ENCODE data around the gene ANGPTL4. TPM values are rescaled to one million over a fixed set of nuclear protein-coding genes. Genes with fewer than 3 reads are reported as not detected.
"Not testable (repeated sequence)": the region's sequence is repeated elsewhere in the genome, so short reads cannot be mapped to it uniquely, and the experiment has no call there.

Gene ANGPTL4
- polyA plus RNA-seq, 3 donors from 2014 or later = not detected

DNA sequence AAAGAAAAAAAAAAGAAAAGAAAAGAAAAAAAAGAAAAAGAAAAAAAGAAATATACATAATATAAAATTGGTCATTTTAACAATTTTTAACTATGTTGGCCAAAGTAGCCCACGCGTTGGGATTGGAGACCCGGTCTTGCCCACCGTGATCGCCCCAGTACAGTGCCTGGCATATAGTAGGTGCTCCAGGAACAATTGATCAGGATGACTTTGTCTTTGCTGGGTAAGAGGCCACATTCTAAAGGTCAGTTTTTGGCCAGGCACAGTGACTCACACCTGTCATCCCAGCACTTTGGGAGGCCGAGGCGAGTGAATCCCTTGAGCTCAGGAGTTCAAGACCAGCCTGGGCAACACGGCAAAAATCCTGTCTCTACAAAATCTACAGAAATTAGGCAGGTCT lies 3.8 kb upstream of the ANGPTL4 start:
- no peak for DNase-seq
- Mint-ChIP-seq H3K27me3 (ENCODE audit: low read depth in 3 of 3) (peaks cover 4 to 22% (median 6%) of the 10 kb centered on the region in 3 donors), H3K36me3 (no peaks in the 10 kb centered on the region), H3K27ac (no peak overlapping the region), H3K9me3 (no peaks in the 10 kb centered on the region), H3K4me3 (no peak overlapping the region), H3K4me1 (peaks cover 7 to 12% of the 10 kb centered on the region in 2 donors)

DNA sequence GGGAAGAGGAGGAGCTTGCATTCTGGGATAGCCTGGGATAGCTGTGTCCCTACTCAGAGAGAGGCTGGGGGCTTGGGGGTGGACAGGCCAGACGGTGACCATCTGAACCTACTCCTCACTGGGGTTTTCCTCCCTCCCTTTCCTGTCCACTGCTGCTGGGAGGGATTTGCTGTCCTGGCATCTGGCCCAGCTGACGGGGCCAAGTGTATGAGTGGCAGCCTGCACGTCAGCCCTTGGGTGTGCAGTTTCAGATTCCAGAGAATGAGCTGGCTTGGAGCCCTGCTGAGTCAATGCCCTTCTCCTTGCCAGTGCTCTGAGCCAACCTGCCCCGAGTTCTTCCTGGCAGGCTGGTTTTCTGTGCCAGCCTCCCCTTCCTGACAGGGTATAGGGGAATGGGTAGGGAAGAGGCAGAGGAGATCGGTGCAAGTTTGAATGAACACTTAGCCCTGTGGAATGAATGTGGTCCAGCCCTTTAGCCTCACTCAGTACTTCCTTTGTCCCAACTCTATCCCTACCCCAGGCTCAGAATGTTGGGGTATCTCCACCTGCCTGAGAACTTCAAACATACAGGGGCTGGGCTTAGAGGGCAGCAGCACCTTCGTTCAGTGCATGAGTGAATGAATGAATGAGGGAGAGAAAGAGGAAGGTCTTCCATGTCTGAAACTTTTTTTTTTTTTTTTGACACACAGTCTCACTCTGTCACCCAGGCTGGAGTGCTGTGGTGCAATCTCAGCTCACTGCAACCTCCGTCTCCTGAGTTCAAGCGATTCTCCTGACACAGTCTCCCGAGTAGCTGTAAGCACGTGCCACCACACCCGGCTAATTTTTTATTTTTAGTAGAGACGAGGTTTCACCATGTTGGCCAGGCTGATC lies 1.8 kb upstream of the ANGPTL4 start:
- peak overlapping the region in 1 of 5 donors; percentile 63 for H3K4me3 Mint-ChIP-seq
- no peaks in the 10 kb centered on the region for H3K36me3 Mint-ChIP-seq
- H3K4me1 Mint-ChIP-seq = peaks cover 7% of the 10 kb centered on the region in 2 donors
- H3K9me3 Mint-ChIP-seq = no peaks in the 10 kb centered on the region
- no peak for DNase-seq
- no peak overlapping the region for H3K27ac Mint-ChIP-seq
- H3K27me3 Mint-ChIP-seq (ENCODE audit: low read depth in 3 of 3) = peaks cover 10 to 22% (median 11%) of the 10 kb centered on the region in 3 donors

DNA sequence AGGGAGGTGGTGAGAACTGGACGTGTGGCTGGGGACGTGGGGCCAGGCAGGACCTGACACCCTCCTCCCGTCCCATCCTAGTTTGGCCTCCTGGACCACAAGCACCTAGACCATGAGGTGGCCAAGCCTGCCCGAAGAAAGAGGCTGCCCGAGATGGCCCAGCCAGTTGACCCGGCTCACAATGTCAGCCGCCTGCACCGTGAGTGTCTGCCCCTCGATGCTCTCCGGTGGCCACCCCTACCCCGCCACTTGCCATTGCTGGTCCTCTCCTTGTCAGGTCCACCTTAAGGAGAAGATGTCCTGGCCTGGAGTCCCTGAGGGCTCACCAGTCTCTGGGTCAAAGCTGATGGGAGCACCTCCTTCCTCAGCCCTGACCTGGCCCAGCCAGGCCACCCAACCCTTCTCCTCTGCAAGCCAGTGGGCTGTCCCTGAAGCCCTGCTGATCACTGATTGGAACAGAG lies 2.2 kb downstream of the ANGPTL4 start:
- Mint-ChIP-seq H3K9me3 (no peaks in the 10 kb centered on the region), H3K4me3 (no peak overlapping the region), H3K36me3 (no peaks in the 10 kb centered on the region), H3K27ac (no peak overlapping the region), H3K27me3 (ENCODE audit: low read depth in 3 of 3) (peaks cover 6 to 15% (median 15%) of the 10 kb centered on the region in 3 donors), H3K4me1 (peaks cover 7% of the 10 kb centered on the region in 2 donors)
- no peak for DNase-seq

DNA sequence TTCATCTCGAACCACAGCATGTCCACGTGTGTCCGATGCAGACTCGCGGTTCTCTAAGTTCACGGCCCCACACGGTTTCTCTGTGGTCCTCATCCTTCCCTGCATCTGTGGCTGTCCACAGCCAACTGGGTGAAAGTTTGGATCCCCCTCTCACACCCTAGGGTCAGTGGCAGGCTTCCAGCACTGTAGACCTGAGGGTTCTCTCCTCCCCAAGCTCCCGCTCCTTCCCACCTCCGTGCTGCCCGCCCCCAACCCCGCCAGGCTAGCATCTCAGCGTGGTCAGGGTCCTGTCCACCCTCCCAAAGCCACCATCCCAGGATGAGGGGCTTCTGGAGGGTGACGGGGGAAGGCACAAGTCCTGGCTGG lies 3.0 kb downstream of the ANGPTL4 start:
- Mint-ChIP-seq H3K36me3 (no peaks in the 10 kb centered on the region), H3K9me3 (no peaks in the 10 kb centered on the region), H3K4me1 (peaks cover 7% of the 10 kb centered on the region in 2 donors), H3K4me3 (no peak overlapping the region), H3K27me3 (ENCODE audit: low read depth in 3 of 3) (peaks cover 6 to 15% (median 13%) of the 10 kb centered on the region in 3 donors), H3K27ac (no peak overlapping the region)
- DNase-seq = no peak

DNA sequence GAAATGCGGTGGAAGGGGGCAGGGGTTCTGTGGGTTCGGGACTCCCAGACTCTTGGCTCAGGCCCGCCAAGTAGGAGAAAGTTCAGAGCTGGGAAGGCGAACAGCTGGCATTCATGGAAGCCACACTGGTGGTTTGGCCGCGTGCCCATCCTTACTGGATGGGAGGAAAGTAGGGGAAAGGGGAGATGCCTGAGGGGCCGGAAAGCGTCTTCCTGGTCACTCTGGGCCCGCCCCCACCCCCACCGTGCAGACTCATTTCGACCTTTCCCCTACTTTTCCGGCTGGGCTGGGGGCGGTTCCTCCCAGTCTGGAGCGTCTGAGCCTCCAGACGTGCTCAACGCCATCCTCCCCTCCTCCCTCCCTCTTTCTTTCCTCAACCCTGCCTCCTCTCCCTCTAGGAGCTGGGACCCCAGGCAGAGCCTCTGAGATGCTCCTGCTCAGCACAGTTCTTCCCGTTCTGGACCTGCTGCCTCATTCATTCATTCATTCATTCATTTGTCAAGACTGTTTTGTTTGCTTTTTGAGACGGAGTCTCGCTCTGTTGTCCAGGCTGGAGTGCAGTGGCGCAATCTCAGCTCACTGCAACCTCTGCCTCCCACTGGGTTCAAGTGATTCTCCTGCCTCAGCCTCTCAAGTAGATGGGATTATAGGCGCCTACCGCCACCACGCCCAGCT lies 3.5 kb downstream of the ANGPTL4 start:
- Mint-ChIP-seq H3K27me3 (ENCODE audit: low read depth in 3 of 3) (peaks cover 4 to 13% (median 8%) of the 10 kb centered on the region in 3 donors), H3K4me1 (peaks cover 7% of the 10 kb centered on the region in 2 donors), H3K27ac (no peak overlapping the region), H3K9me3 (no peaks in the 10 kb centered on the region), H3K36me3 (no peaks in the 10 kb centered on the region), H3K4me3 (no peak overlapping the region)
- DNase-seq = no peak

DNA sequence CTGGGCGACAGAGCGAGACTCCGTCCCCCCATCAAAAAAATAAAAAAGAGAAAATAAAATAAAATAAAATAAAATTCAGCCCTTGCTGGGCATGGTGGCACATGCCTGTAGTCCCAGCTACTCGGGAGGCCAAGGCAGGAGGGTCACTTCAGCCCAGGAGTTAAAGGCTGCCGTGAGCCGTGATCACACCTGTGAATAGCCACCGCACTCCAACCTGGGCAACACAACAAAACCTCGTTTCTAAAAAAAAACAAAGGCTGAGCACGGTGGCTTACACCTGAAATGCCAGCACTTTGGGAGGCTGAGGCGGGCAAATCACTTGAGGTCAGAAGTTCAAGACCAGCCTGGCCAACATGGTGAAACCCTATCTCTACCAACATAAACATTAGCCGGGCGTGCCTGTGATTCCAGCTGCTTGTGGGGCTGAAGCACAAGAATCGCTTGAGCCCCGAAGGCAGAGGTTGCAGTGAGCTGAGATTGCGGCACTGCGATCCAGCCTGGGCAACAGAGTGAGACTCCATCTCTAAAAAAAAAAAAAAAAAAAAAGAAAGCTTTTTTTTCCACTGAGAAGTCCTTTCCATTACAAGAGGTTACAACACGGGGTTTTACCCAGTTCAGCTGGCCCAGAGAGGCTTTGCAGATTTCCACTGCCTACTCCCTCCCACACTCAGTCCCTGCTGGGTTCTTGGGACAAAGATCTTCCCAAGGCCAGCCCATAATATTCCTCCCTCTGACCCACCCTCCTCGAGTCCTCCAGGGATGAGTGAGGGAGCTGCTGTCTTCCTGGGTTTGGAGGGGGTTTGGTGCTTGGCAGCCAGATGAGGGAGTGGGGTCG lies 6.4 kb downstream of the ANGPTL4 start:
- no peaks in the 10 kb centered on the region for H3K36me3 Mint-ChIP-seq
- H3K27me3 Mint-ChIP-seq (ENCODE audit: low read depth in 3 of 3) = peaks cover 3 to 10% (median 3%) of the 10 kb centered on the region in 3 donors
- DNase-seq = no peak
- no peak overlapping the region for H3K4me3 Mint-ChIP-seq
- H3K9me3 Mint-ChIP-seq = no peaks in the 10 kb centered on the region
- no peak overlapping the region for H3K27ac Mint-ChIP-seq
- no peaks in the 10 kb centered on the region for H3K4me1 Mint-ChIP-seq

DNA sequence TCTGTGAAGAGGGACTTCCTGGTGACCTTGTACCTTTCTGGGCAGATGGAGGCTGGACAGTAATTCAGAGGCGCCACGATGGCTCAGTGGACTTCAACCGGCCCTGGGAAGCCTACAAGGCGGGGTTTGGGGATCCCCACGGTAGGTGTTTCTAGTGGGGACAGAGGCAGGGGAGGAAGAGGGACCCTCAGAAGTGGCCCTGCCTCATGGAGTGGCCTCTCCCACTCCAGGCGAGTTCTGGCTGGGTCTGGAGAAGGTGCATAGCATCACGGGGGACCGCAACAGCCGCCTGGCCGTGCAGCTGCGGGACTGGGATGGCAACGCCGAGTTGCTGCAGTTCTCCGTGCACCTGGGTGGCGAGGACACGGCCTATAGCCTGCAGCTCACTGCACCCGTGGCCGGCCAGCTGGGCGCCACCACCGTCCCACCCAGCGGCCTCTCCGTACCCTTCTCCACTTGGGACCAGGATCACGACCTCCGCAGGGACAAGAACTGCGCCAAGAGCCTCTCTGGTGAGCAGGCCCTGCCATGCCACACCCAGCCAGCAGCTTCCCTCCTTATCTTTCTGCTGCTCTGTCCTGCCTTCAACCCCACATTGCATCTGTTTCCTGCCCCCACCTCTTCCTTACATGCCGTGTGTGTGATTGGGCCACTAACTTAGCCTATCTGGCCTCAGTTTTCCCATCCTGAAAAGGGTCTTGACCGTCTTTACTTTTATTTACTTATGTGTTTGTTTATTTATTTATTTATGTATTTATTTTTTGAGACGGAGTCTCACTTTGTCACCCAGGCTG lies 7.3 kb downstream of the ANGPTL4 start:
- no peak overlapping the region for H3K27ac Mint-ChIP-seq
- DNase-seq = no peak
- H3K9me3 Mint-ChIP-seq = no peaks in the 10 kb centered on the region
- H3K4me3 Mint-ChIP-seq = no peak overlapping the region
- H3K27me3 Mint-ChIP-seq (ENCODE audit: low read depth in 3 of 3) = peaks cover 0 to 6% (median 3%) of the 10 kb centered on the region in 3 donors
- H3K4me1 Mint-ChIP-seq = no peaks in the 10 kb centered on the region
- H3K36me3 Mint-ChIP-seq = no peaks in the 10 kb centered on the region

DNA sequence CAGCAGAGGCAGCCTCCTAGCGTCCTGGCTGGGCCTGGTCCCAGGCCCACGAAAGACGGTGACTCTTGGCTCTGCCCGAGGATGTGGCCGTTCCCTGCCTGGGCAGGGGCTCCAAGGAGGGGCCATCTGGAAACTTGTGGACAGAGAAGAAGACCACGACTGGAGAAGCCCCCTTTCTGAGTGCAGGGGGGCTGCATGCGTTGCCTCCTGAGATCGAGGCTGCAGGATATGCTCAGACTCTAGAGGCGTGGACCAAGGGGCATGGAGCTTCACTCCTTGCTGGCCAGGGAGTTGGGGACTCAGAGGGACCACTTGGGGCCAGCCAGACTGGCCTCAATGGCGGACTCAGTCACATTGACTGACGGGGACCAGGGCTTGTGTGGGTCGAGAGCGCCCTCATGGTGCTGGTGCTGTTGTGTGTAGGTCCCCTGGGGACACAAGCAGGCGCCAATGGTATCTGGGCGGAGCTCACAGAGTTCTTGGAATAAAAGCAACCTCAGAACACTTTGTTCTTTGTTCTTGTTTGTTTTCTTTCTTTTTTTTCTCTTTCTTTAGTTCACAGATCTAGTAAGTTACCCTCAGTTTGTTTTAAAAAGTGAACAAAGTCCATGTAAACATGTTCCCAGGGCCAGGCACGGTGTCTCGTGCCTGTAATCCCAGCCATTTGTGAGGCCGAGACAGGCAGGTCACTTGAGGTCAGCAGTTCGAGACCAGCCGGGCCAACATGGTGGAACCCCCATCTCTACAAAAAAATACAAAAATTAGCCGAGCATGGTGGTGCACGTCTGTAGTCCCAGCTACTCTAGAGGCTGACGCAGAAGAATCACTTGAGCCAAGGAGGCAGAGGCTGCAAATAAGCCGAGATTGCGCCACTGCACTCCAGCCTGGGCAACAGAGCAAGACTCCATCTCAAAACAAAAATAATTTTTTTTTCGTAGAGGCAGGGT lies 10.2 kb downstream of the ANGPTL4 start:
- Mint-ChIP-seq H3K4me3 (no peak overlapping the region), H3K9me3 (peaks cover 0 to 2% (median 0%) of the 10 kb centered on the region in 6 donors), H3K27me3 (ENCODE audit: low read depth in 3 of 3) (no peaks in the 10 kb centered on the region), H3K4me1 (no peaks in the 10 kb centered on the region), H3K27ac (no peak overlapping the region), H3K36me3 (peaks cover 0 to 9% (median 7%) of the 10 kb centered on the region in 3 donors)
- DNase-seq = no peak

DNA sequence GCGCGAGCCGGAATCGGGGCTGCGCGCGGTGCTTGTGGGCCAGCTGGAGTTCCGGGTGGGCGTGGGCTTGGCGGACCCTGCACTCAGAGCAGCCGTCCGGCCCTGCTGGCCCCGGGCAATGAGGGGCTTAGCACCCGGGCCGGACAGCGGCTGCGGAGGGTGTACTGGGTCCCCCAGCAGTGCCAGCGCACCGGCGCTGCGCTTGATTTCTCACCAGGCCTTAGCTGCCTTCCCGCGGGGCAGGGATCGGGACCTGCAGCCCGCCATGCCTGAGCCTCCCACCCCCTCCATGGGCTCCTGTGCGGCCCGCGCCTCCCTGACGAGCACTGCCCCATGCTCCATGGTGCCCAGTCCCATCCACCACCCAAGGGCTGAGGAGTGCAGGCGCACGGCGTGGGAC lies 11.8 kb downstream of the ANGPTL4 start:
- H3K27ac Mint-ChIP-seq; H3K4me1 Mint-ChIP-seq; H3K27me3 Mint-ChIP-seq (ENCODE audit: low read depth in 3 of 3); H3K4me3 Mint-ChIP-seq; H3K9me3 Mint-ChIP-seq; DNase-seq: not testable (repeated sequence)
- peaks cover 0 to 14% (median 13%) of the 10 kb centered on the region in 3 donors for H3K36me3 Mint-ChIP-seq

DNA sequence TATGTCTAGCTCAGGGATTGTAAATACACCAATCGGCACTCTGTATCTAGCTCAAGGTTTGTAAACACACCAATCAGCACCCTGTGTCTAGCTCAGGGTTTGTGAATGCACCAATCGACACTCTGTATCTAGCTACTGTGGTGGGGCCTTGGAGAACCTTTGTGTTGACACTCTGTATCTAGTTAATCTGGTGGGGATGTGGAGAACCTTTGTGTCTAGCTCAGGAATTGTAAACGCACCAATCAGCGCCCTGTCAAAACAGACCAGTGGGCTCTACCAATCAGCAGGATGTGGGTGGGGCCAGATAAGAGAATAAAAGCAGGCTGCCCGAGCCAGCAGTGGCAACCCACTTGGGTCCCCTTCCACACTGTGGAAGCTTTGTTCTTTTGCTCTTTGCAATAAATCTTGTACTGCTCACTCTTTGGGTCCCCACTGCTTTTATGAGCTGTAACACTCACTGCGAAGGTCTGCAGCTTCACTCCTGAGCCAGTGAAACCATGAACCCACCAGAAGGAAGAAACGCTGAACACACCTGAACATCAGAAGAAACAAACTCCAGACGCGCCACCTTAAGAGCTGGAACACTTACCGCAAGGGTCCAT lies 12.5 kb downstream of the ANGPTL4 start:
- not testable (repeated sequence) for DNase-seq; H3K4me3 Mint-ChIP-seq; H3K27me3 Mint-ChIP-seq (ENCODE audit: low read depth in 3 of 3); H3K9me3 Mint-ChIP-seq; H3K4me1 Mint-ChIP-seq; H3K27ac Mint-ChIP-seq
- H3K36me3 Mint-ChIP-seq = peaks cover 0 to 14% (median 13%) of the 10 kb centered on the region in 3 donors

DNA sequence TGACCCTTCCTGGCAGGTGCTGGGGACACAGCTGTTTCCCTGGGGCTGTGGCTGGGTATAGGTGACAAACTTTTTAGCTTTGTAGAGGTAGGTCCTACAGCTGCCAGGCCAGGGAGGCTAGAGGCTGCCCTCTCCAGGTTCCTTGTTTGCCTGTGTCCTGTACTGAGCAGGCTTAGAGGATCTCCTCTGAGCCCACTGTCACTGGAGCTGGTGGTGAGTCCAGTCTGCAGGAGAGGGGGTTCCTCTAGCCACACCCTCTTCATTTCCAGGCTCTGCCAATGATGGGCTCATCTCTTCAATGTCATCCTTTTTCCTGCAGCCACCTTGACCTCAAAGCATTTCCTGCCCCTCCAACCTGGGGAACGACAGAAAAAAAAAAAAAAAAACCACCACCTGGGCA lies 13.6 kb downstream of the ANGPTL4 start:
- peaks cover 0 to 14% (median 13%) of the 10 kb centered on the region in 3 donors for H3K36me3 Mint-ChIP-seq
- peaks cover 0 to 2% (median 0%) of the 10 kb centered on the region in 3 donors for H3K27me3 Mint-ChIP-seq (ENCODE audit: low read depth in 3 of 3)
- no peak overlapping the region for H3K27ac Mint-ChIP-seq
- H3K4me3 Mint-ChIP-seq = no peak overlapping the region
- H3K4me1 Mint-ChIP-seq = no peaks in the 10 kb centered on the region
- DNase-seq = no peak
- H3K9me3 Mint-ChIP-seq = peaks cover 0 to 2% (median 0%) of the 10 kb centered on the region in 6 donors
